Psoas muscle (tissue), 8 donors: ENCODE measurements around the gene FBXL13. TPM values are rescaled to one million over a fixed set of nuclear protein-coding genes. Genes with fewer than 3 reads are reported as not detected.

Experiments
- ATAC-seq, 4 donors: fragments of 200-7000 bp; cut with Tn5 transposase; one replicate each; pipeline ENCODE4 v1.9.1; 2020; ENCODE audit warnings: moderate library complexity in 3 of 4, mild to moderate bottlenecking in 2 of 4
- DNase-seq, 2 donors: peaks; one replicate each; pipeline ENCODE4 v3.0.0-alpha.2; 2020
- H3K27ac ChIP-seq: fragments of 200-600 bp; one replicate; pipeline ENCODE4 v1.8.0; 2022
- H3K27me3 ChIP-seq, 3 donors: fragments of 200-600 bp in 1 of 3; one replicate each; pipeline versions ENCODE4 v1.6.1 to v1.8.0; 2013 to 2022; ENCODE audit warnings: low read length in 2 of 3, mild to moderate bottlenecking in 2 of 3, moderate library complexity in 1 of 3; ENCODE audit not compliant: insufficient read depth in 3 of 3
- H3K36me3 ChIP-seq, 2 donors: fragments of 200-600 bp in 1 of 2; one replicate each; pipeline versions ENCODE4 v1.6.1 to v1.8.0; 2013 to 2022; ENCODE audit warnings: low read depth in 1 of 2, mild to moderate bottlenecking in 1 of 2, moderate library complexity in 1 of 2; ENCODE audit not compliant: insufficient read depth in 1 of 2
- H3K4me1 ChIP-seq: fragments of 200-600 bp; one replicate; pipeline ENCODE4 v1.8.0; 2022
- H3K4me3 ChIP-seq: fragments of 200-600 bp; one replicate; pipeline ENCODE4 v1.8.0; 2022; ENCODE audit warnings: mild to moderate bottlenecking
- H3K9me3 ChIP-seq: fragments of 200-600 bp; one replicate; pipeline ENCODE4 v1.8.0; 2022
- CTCF ChIP-seq: fragments of 200-600 bp; IDR thresholded peaks from one replicate; pipeline ENCODE4 v1.8.0; 2022; ENCODE audit warnings: antibody characterized with exemption
- WGBS, 3 donors: extraction: QIAGEN DNeasy Blood & Tissue Kit; methylation state at CpG; one replicate each; pipeline versions ENCODE4 v1.1.6 to v1.1.7; 2013; 5-methylcytosine and 5-hydroxymethylcytosine counted together
- intact Hi-C, 2 donors: fragments of 100-400 bp; cut with DNase I; formaldehyde crosslinking; loops; one replicate each; pipeline versions ENCODE4 v1.11.0 to v1.14.2; 2022
- polyA plus RNA-seq, 3 donors: library from polyadenylated mRNA; stranded (reverse); fragments of 200-250 nt; gene quantifications; one replicate each; pipeline ENCODE4 v1.2.3, GENCODE V29; 2013
- total RNA-seq, 4 donors: library from RNA; stranded (reverse); fragmentation: NEBNext Ultra II Directional in 2 of 4; extraction: Animal tissue kit (Norgen Biotek cat#: 25700) in 2 of 4; gene quantifications; one replicate each; pipeline versions ENCODE4 v1.2.1 to v1.2.4, GENCODE V29; 2021 to 2023
- donor health status: healthy with polysubstance abuse.
- donor health status: DM: no; HTN: no; CAD: no; lungs with moderate emphysema.
- donor health status: Bipolar disorder and iron deficiency.
- donor health status: healthy.
- donor health status: DM: yes; HTN: yes; CAD: no.
- donor health status: DM: no; HTN: no; CAD: no.
- donor health status: DM: no; HTN: no; CAD: no.
- donor health status: DM: yes; HTN: yes; CAD: no.

Gene FBXL13
- total and polyA plus RNA-seq, 7 donors, result 0.13 to 0.52 (median 0.28) TPM; not detected in 1

GRCh38 chr7:102889851-102890250 lies 184.7 kb downstream of the FBXL13 start:
- Histone ChIP-seq H3K27ac (no peak overlapping the region), H3K4me3 (no peak overlapping the region), H3K9me3 (no peaks in the 10 kb centered on the region), H3K27me3 (no peaks in the 10 kb centered on the region), H3K4me1 (peaks cover 8% of the 10 kb centered on the region), H3K36me3 (no peaks in the 10 kb centered on the region)
- DNase-seq (no peak), ATAC-seq (no peak)
- no peak for TF ChIP-seq CTCF
- WGBS, 3 donors, result 80 to 86% (median 86%) methylated on average over 2 of the region's 2 CpGs
- intact Hi-C loops, result no loop called here

GRCh38 chr7:102888561-102889233 lies 185.9 kb downstream of the FBXL13 start:
- Histone ChIP-seq H3K4me3 (no peak overlapping the region), H3K27ac (no peak overlapping the region), H3K36me3 (no peaks in the 10 kb centered on the region), H3K4me1 (peaks cover 8% of the 10 kb centered on the region), H3K27me3 (no peaks in the 10 kb centered on the region), H3K9me3 (no peaks in the 10 kb centered on the region)
- intact Hi-C loops, result no loop called here
- no peak for TF ChIP-seq CTCF
- 87 to 90% (median 87%) methylated on average over 3 of the region's 3 CpGs for WGBS, 3 donors
- ATAC-seq (no peak), DNase-seq (no peak)

GRCh38 chr7:102883098-102883860 lies 191.3 kb downstream of the FBXL13 start:
- Histone ChIP-seq H3K4me1 (no peaks in the 10 kb centered on the region), H3K36me3 (no peaks in the 10 kb centered on the region), H3K27me3 (no peaks in the 10 kb centered on the region), H3K27ac (no peak overlapping the region), H3K4me3 (no peak overlapping the region), H3K9me3 (no peaks in the 10 kb centered on the region)
- 55 to 65% (median 62%) methylated on average over 6 of the region's 6 CpGs for WGBS, 3 donors
- DNase-seq, result no peak
- intact Hi-C loops, result no loop called here
- no peak for ATAC-seq
- TF ChIP-seq CTCF, result no peak

GRCh38 chr7:102875700-102876295 lies 198.8 kb downstream of the FBXL13 start:
- H3K9me3 ChIP-seq, result no peaks in the 10 kb centered on the region
- H3K4me1 ChIP-seq, result no peaks in the 10 kb centered on the region
- no peaks in the 10 kb centered on the region for H3K36me3 ChIP-seq
- 89 to 97% (median 93%) methylated on average over 3 of the region's 3 CpGs for WGBS, 3 donors
- ATAC-seq, result peak; percentile 43 to 86 (median 71)
- H3K27ac ChIP-seq, result no peak overlapping the region
- intact Hi-C loops, result no loop called here
- no peaks in the 10 kb centered on the region for H3K27me3 ChIP-seq
- no peak overlapping the region for H3K4me3 ChIP-seq
- no peak for DNase-seq
- TF ChIP-seq CTCF, result no peak
